GM18907 (cell line): Measurements from ENCODE around the gene ZRANB1.

ENCODE experiments used
- ATAC-seq: cut with Tn5 transposase; IDR thresholded peaks from one replicate; pipeline ENCODE4 v1.9.1; 2021; ENCODE audit warnings: mild to moderate bottlenecking, moderate library complexity; ENCODE audit not compliant: unreplicated experiment

ZRANB1 gene

GRCh38 chr10:124918906-124919305, 23.0 kb upstream of the ZRANB1 start:
- no peak for ATAC-seq

- ATAC-seq: no peak
Measured at GRCh38 chr10:124921261-124921660, 20.7 kb upstream of the ZRANB1 start.

GRCh38 chr10:124923684-124924083, 18.2 kb upstream of the ZRANB1 start:
- no peak for ATAC-seq

GRCh38 chr10:124926548-124926947, 15.4 kb upstream of the ZRANB1 start:
- ATAC-seq: no peak

- no peak for ATAC-seq
Measured at GRCh38 chr10:124928087-124928486, 13.8 kb upstream of the ZRANB1 start.

GRCh38 chr10:124928545-124928944, 13.4 kb upstream of the ZRANB1 start:
- ATAC-seq: no peak

GRCh38 chr10:124935946-124936345, 6.0 kb upstream of the ZRANB1 start:
- no peak for ATAC-seq

GRCh38 chr10:124936813-124937212, 5.1 kb upstream of the ZRANB1 start:
- no peak for ATAC-seq

GRCh38 chr10:124939290-124939689, 2.6 kb upstream of the ZRANB1 start:
- ATAC-seq: no peak

GRCh38 chr10:124942317-124943169, 620 bp downstream of the ZRANB1 start:
- no peak for ATAC-seq

- ATAC-seq: no peak
Measured at GRCh38 chr10:124943301-124944092, 1.6 kb downstream of the ZRANB1 start.

- no peak for ATAC-seq
Measured at GRCh38 chr10:124944982-124945381, 3.1 kb downstream of the ZRANB1 start.

- no peak for ATAC-seq
Measured at GRCh38 chr10:124946945-124947344, 5.0 kb downstream of the ZRANB1 start.

GRCh38 chr10:124949543-124949942, 7.6 kb downstream of the ZRANB1 start:
- no peak for ATAC-seq

GRCh38 chr10:124952123-124952522, 10.2 kb downstream of the ZRANB1 start:
- ATAC-seq: no peak

- ATAC-seq: no peak
Measured at GRCh38 chr10:124953421-124953820, 11.5 kb downstream of the ZRANB1 start.

- ATAC-seq: no peak
Measured at GRCh38 chr10:124955243-124955642, 13.3 kb downstream of the ZRANB1 start.

- no peak for ATAC-seq
Measured at GRCh38 chr10:124955868-124956267, 13.9 kb downstream of the ZRANB1 start.

- no peak for ATAC-seq
Measured at GRCh38 chr10:124956764-124957163, 14.8 kb downstream of the ZRANB1 start.

- no peak for ATAC-seq
Measured at GRCh38 chr10:124957404-124957947, 15.6 kb downstream of the ZRANB1 start.

GRCh38 chr10:124959564-124959963, 17.6 kb downstream of the ZRANB1 start:
- no peak for ATAC-seq

- ATAC-seq: no peak
Measured at GRCh38 chr10:124961248-124961570, 19.3 kb downstream of the ZRANB1 start.
